Glomerular visceral epithelial cell (primary cell): ENCODE data around the gene GPR42.
"Not testable (repeated sequence)": the region's sequence is repeated elsewhere in the genome, so short reads cannot be mapped to it uniquely, and the experiment has no call there.

Experiments used
- DNase-seq: peaks from one replicate; pipeline ENCODE4 v3.0.0-alpha.2; 2016; ENCODE audit errors: extremely low spot score

Gene GPR42

DNA sequence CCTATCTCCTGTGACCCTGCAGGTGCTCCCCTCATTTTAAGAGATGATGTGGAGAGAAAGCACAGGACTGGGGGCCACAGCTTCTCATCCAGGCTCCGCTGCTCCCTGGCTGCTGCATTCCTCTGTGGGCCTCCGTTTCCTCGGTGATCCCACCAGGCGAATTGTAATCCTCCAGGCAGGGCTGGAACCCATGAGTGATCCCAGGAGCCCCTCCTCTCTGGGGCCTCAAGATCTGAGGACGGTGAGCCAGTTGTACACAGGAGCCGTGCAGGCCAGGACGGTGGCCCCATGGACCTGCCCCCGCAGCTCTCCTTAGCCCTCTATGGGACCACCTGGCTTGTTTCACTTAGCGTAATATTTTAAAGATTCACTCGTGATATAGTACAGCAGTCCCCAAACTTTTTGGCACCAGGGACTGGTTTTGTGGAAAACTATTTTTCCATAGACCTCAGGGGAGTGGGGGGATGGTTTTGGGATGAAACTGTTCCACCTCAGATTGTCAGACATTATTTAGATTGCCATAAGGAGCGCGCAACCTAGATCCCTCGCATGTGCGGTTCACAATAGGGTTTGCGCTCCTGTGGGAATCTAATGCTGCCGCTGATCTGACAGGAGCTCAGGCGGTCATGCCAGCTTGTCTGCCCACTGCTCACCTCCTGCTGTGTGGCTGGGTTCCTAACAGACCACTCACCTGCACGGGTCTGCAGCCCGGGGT, 7.0 kb upstream of the GPR42 start:
- no peak for DNase-seq

DNA sequence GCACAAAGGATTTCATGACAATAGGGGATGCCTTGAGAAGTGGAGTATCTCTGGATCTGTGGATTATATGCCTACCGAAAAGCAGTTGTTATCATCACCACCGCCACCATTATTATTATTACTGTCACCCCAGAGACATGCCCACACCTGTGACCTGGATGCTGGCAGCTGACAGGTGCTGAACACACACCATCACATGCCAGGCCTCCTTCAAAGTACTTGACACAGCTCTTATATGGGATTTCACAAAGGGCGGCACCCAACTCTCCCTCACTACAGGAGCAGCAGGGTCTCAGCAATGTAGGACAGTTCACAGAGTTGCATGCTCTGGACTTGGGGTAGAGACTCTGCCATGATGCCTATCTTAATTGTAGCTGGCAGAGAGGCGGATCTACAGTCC, 5.6 kb upstream of the GPR42 start:
- no peak for DNase-seq

DNA sequence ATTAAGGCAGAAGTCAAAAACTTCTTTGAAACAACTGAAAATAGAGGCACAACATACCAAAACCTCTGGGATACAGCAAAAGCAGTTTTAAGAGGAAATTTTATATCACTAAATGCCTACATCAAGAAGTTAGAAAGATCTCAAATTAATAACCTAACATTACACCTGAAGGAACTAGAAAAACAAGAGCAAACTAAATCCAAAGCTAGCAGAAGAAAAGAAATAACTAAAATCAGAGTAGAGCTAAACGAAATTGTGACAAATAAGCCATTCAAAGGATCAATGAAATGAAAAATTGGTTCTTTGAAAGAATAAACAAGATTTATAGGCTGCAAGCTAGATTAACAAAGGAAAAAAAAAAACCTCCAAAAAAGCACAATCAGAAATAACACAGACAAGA, 2.5 kb upstream of the GPR42 start:
- no peak for DNase-seq

DNA sequence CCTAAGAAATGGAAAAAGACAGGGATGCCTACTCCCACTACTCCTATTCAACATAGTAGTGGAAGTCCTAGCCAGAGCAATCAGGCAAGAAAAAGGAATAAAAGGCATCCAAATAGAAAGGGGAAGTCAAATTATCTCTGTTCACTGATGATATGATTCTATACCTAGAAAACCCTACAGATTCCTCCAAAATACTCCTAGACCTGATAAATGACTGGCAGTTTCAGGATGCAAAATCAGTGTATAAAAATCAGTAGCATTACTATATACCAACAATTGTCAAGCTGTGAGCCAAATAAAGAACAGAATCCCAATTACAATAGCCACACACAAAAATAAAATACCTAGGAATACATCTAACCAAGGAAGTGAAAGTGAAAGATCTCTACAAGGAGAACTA, 1.3 kb upstream of the GPR42 start:
- DNase-seq: no peak

DNA sequence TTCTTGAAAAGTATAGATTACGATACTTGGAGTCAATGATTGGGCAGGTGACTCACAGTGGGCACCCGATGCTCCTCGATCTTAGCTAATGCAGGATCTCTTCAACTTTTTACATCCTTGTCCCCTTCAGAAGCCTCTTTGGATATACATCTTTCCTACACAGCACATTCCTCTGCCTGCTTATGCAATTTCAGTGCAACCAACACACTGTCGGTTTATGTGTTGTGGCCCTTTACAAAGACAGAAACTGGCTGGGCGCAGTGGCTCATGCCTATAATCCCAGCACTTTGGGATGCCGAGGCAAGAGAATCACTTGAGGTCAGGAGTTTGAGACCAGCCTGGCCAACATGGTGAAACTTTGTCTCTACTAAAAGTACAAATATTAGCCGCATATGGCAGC, 2.6 kb downstream of the GPR42 start:
- DNase-seq: no peak

DNA sequence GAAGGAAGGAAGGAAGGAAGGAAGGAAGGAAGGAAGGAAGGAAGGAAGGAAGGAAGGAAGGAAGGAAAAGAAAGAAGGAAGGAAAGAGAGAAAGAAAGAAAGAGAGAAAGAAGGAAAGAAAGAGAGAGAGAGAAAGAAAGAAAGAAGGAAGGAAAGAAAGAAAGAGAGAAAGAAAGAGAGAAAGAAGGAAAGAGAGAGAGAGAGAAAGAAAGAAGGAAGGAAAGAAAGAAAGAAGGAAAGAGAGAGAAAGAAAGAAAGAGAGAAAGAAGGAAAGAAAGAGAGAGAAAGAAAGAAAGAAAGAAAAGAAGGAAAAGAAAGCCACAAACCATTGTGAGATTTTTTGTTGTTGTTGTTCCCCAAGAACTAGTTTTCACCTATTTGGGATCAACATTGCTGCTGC, 3.2 kb downstream of the GPR42 start:
- not testable (repeated sequence) for DNase-seq

DNA sequence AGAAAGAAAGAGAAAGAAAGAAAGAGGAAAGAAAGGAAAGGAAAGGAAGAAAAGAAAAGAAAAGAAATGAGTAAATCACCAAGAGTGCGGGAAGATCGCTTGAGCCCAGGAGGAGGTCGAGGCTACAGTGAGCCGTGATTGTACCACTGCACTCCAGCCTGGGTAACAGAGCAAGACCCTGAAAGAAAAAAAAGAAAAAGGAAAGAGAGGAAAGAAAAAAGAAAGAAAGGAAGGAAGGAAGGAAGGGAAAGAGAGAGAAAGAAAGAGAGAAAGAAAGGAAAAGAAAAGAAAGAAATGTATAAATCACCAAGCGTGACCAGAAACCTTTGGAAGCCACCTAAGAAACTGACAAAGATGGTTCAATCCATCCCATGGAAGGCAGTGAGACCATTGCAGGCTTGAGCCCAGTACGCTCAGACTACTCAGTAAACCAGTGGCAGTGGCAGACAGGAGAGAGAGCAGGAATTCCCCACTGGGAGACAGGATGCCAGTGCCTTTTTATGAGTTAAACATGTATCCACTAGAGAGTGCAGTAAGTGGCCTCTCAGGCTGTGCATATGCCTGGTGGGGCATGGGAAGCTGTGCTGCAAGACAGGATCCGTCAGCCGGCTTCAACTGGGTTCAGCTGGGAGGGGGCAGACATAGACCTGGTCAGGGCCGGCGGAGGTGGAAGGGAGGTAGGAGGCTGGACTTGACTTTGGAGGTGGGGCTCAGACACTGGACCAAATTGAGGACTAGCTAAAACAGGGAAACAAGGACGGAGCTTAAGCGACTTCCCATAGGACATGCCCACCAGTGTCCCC, 4.8 kb downstream of the GPR42 start:
- no peak for DNase-seq

DNA sequence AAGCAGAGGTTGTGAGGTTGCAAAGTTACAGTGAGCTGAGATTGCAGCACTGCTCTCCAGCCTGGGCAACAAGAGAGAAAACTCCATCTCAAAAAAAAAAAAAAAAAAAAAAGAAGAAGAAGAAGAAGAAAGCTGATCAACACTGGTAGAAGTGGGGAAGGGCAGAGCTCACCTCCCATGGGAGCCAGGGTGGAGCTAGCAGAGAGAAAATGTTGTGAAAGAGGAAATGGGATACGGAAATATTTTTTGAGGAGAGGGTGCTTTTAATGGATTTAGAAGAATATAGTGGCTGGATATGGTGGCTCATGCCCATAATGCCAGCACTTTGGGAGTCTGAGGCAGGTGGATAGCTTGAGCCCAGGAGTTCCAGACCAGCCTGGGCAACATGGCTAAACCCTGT, 6.8 kb downstream of the GPR42 start:
- no peak for DNase-seq

DNA sequence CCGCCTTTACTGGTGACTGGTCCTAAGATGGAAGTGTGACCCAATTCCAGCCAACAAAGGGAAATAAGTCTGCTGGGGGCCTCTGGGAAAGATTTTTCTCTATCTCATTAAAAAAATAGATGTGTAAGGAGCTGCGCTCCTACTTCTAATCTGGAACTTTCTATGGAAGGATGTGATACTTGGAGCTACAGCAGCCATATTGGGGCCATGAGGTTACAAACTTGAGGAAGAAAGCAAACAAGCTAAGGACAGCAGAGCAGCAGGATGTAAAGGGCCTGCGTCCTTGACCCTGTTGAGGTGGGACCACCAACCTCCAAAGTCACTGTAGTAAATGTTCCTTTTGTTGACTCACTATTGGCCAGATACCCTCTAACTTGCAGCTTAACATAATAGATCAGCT, 7.5 kb downstream of the GPR42 start:
- no peak for DNase-seq

DNA sequence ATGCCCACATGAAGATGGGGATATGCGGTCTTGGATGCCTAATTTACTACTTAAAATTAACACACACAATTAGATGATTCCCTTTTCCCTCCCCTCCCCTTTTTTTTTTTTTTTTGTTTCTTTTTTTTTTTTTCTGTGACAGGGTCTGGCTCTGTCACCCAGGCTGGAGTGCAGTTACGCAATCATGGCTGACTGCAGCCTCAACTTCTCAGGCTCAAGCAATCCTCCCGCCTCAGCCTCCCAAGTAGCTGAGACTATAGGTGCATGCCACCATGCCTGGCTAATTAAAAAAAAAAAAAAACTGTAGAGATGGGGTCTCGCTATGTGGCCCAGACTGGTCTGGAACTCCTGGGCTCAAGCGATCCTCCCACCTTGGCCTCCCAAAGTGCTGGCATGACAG, 8.7 kb downstream of the GPR42 start:
- DNase-seq: not testable (repeated sequence)

DNA sequence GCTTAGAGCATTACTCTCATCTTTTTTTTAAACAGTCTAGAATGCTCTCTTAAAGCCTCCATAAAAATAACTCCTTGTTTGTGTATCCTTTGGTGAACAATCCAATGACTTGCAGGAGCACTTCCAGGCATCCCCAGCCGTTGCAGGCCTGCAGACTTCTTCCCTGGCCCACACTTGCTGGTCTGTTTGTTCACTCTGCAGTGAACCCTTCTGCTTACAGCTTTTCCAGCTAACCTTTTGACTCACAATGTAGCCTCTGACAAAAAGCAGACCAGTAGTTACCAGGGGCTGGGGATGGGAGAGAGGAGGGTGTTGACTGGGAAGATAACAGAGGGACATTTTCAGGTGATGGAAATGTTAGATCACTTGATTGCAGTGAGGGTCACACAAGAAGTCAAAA, 9.1 kb downstream of the GPR42 start:
- no peak for DNase-seq

DNA sequence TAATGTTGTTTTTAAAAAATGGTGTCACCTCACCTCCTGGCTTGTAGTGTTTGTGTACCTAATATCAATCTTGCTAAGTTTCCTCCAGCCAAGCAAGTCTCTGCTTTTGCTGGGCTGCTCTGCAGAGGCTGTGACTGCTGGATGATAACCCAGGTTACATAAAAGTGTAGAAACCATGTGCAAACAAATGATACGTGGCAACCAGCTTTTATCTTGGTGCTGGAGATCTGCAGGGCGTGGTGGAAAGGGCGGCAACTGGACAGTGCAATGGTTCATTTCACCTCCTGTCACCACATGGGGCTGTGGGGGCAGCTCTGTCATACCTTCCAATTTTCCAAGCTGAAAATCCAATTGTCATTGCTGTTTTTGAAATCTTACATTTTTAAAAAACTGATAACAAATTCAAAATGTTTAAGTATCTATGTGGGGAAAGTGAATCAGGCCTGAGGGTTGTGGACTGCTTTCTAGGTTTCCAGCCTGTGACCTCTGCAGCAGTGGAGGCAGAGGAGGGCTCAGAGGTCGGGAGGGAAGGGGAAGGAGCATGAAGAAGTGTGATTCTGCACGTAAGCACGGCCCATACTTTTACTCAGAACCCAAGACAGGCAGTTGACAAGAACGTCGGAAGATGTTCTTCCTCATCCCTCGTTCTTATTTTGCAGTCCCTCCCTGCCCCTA, 9.7 kb downstream of the GPR42 start:
- no peak for DNase-seq

DNA sequence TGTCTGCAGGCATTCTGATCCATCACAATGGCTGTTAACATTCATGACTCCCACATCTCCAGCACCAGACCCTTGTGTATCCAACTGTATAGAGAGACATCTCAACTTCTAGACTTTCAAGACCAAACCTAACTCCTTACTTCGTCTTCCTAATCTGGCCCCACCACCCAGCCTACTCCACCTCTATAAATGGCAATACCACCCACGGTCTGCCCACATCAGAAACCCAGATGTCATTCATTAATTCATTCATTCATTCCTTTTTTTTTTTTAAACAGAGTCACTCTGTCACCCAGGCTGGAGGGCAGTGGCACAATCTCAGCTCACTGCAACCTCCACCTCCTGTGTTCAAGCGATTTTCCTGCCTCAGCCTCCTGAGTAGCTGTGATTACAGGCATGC, 10.4 kb downstream of the GPR42 start:
- DNase-seq: no peak

DNA sequence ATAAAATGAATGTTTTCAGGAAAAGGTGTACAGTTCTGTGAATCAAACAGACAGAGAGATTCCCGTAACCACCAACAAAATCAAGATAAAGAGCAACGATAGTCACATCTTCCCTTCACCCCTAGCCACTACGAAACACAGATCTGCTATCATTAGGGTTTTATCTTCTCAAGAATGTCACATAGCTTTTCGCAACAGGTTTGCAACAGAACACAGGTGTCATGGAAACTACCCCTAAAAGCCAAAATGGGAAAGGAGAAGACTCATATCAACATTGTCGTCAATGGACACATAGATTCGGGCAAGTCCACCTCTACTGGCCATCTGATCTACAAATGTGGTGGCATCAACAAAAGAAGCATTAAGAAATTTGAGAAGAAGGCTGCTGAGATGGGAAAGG, 11.1 kb downstream of the GPR42 start:
- no peak for DNase-seq

DNA sequence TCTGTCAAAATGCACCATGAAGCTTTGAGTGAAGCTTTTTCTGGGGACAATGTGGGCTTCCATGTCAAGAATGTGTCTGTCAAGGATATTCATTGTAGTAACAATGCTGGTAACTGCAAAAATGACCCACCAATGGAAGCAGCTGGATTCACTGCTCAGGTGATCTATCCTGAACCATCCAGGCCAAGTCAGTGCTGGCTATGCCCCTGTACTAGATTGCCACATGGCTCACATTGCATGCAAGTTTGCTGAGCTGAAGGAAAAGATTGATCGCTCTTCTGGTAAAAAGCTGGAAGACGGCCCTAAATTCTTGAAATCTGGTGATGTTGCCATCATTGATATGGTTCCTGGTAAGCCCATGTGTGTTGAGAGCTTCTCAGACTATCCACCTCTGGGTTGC, 12.7 kb downstream of the GPR42 start:
- no peak for DNase-seq

DNA sequence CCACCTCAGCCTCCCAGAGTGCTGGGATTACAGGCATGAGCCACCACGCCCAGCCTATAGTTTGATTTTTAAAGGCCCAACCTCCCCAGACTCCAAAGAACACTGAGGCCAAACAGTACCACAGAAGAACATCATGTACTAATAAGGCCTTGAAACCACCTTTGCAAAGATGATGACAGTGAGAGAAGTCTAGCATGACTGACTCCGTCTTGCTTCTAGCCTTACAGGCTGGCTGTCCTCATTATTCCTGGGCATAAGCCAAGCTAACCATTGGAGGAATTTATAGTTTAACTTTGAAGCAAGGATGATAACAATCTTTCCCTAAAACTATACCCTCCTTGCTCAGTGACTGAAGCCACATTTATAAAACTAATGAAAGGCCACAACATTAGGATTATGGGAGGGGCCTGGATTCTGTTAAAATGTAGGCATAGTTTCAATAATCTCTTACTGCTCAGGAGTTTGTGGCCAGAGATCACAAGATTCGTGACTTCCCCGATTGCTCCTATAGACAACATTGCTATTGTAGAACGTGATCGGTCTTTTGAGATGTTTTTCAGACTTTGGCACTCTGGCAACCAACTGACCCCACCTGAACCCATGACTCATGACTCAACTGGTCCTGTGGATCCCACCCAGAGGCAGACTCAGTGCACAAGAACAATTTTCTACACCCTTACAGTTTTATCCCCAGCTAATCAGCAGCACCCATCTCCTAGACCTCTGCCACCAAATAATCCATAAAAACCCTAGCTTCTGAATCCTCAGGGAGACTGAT, 17.6 kb downstream of the GPR42 start:
- DNase-seq: no peak

DNA sequence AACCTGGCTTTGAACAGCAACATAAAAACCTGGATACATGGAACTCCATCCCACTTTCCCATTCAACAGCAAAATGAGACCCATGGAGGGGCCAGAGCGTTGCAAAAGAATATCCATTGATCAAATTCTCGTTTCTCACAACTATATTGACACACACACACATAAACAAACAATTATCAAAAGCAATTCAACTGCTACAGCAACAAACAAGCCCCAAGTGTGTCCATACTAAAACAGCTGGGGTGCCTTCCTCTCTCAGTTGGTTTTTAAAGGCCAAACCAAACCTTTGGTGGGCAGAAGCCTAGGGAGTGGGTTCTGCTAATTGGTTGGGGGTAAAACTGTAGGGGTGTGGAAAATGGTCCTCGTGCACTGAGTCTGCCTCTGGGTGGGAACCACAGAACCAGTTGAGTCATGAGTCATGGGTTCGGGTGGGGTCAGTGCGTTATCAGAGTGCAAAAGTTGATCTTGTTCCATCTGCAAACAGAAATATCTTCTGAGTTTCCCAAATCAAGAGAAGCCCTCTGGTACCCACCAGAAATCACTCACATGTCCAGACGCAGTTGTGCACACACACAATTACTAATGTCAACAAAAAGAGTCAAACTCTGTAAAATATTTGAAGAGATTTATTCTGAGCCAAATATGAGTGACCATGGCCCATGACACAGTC, 18.5 kb downstream of the GPR42 start:
- DNase-seq: no peak

DNA sequence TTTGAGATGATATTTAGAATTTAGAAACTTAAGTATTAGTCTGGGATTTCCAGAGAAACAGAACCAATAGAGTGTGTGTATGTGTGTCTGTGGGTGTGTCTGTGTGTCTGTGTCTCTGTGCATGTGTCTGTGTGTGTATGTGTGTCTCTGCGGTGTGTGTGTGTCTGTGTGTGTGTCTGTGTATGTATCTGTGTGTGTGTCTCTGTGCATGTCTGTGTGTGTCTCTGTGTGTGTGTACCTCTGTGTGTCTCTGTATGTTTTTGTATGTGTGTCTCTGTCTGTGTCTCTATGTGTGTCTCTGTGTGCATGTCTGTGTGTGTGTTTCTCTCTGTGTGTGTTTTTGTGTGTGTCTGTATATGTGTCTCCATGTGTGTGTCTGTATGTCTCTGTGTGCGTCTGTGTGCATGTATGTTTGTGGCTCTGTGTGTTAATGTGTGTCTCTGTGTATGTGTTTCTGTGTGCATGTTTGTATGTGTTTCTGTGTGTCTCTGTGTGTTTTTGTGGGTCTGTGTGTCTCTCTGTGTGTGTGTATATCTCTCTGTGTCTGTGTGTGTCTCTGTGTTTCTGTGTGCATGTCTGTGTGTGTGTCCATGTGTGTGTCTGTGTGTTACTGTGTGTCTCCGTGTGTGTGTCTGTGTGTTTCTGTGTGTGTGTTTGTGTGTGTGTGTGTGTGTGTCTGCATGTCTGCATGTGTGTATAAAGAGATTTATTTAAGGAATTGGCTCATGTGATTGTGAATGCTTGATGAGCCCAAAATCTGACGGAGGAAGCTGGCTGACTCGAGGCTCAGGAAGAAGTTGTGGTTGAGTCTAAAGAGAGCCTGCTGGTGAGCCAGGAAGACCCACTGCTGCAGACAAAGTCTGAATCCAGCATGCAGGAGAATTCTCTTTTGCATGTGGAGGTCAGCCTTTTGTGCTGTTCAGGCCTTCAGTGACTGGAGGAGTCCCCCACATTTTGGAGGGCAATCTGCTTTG, 22.2 kb downstream of the GPR42 start:
- DNase-seq: no peak

DNA sequence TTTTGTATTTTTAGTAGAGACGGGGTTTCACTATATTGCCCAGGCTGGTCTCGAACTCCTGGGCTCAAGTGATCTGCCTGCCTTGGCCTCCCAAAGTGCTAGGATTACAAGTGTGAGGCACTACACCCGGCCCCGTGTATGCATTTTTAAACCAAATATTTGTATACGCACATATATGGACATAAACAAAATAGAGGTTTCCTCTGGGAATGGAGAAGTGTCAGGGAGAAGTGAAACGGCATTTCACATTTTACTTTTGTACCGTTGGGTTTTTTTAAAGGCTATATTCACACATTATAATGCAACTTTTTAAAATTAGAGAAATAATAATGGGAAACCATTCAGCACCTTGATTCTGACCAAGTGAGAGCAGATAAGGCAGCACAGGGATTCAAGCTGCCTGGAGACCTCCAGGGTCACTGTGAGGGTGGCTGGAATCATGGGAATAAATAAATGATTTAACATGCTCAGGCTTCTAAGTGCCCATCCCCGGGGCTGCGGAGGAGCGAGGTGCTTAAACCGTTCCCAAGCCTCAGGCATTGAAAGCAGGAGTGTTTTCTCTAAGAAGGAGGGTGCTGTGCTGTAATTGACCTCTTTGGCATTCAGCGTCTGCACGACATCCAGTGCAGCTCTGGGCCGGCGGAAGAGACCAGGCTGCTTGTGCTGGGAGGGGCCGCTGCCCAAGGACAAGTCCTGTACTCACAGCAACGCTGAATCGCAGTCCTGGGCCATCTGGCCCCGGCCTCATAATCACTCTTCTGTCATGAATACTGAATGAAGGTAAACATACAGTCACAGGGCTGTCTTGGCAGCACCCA, 24.7 kb downstream of the GPR42 start:
- no peak for DNase-seq
